GM12864 (cell line): Measurements from ENCODE around the gene NUP58.
A peak's percentile ranks its signal among the peaks of the same experiment; 100 is the strongest.

Experiments
- DNase-seq: peaks from one replicate; pipeline ENCODE4 v3.0.0-alpha.2; 2011; ENCODE audit warnings: low read depth
- H3K4me3 ChIP-seq: 2 replicates; pipeline ENCODE4 v1.5.1; 2011; ENCODE audit warnings: mild to moderate bottlenecking, low read depth, low read length, control low read depth
- CTCF ChIP-seq: IDR thresholded peaks from 2 replicates; pipeline ENCODE4 v1.5.1; 2011; ENCODE audit warnings: low read depth, mild to moderate bottlenecking, moderate library complexity, low read length, control low read depth, inconsistent platforms; ENCODE audit errors: missing control alignments

NUP58 gene

GRCh38 chr13:25371875-25372283 lies 70.5 kb downstream of the NUP58 start, which contains the start of gene ATP8A2:
Gene ATP8A2 (plus strand): TSS chr13:25371974. CDS start chr13:25372213, 239 bp downstream.
- no peak for TF ChIP-seq CTCF
- no peak within 1 kb of the TSS for H3K4me3 ChIP-seq
- DNase-seq = no peak

- H3K4me3 ChIP-seq = no peak overlapping the region
- TF ChIP-seq CTCF = no peak
- DNase-seq = no peak
Observed at GRCh38 chr13:25372284-25373081, 71.1 kb downstream of the NUP58 start.

- DNase-seq = no peak
Observed at GRCh38 chr13:25375727-25376358, 74.4 kb downstream of the NUP58 start.

GRCh38 chr13:25377244-25377962 lies 76.0 kb downstream of the NUP58 start:
- no peak for TF ChIP-seq CTCF
- H3K4me3 ChIP-seq = no peak overlapping the region
- DNase-seq = no peak

More at GRCh38 chr13:25375727-25376358, 74.4 kb downstream of the NUP58 start:
- no peak overlapping the region for H3K4me3 ChIP-seq
- TF ChIP-seq CTCF = peak; percentile 59

- no peak overlapping the region for H3K4me3 ChIP-seq
- no peak for DNase-seq
- no peak for TF ChIP-seq CTCF
Observed at GRCh38 chr13:25378528-25378927, 77.1 kb downstream of the NUP58 start.

GRCh38 chr13:25379011-25379410 lies 77.6 kb downstream of the NUP58 start:
- TF ChIP-seq CTCF = no peak
- DNase-seq = no peak
- H3K4me3 ChIP-seq = no peak overlapping the region
